K562 (cell line): Measurements from ENCODE around the gene FAM50A. TPM values are rescaled to one million over a fixed set of nuclear protein-coding genes. Genes with fewer than 3 reads are reported as not detected.
A peak's percentile ranks its signal among the peaks of the same experiment; 100 is the strongest.

Source experiments
- CREB3 ChIP-seq: fragments of 450-650 bp; conservative IDR thresholded peaks from 2 replicates; pipeline ENCODE4 v1.6.1; 2016; ENCODE audit warnings: missing genetic modification characterization, low read depth, mild to moderate bottlenecking, missing compliant biosample characterization, moderate library complexity
- CREB5 ChIP-seq: fragments of 250-450 bp; sonication (Bioruptor Pico); IDR thresholded peaks from 2 replicates; pipeline ENCODE4 v1.5.0; 2020; ENCODE audit warnings: mild to moderate bottlenecking
- CREM ChIP-seq: IDR thresholded peaks from 2 replicates; pipeline ENCODE4 v1.6.1; 2014; ENCODE audit warnings: antibody characterized with exemption, low read depth
- DLX4 ChIP-seq: fragments of 250-450 bp; sonication (Bioruptor Pico); IDR thresholded peaks from 2 replicates; pipeline ENCODE4 v1.6.1; 2021; ENCODE audit warnings: mild to moderate bottlenecking
- DNMT1 ChIP-seq: fragments of 450-650 bp; IDR thresholded peaks from 2 replicates; pipeline ENCODE4 v1.6.1; 2016; ENCODE audit warnings: antibody characterized with exemption, mild to moderate bottlenecking
- FOXJ3 ChIP-seq: sonication (generic); formaldehyde crosslinking; IDR thresholded peaks from 2 replicates; pipeline ENCODE4 v1.4.0; 2020; ENCODE audit warnings: mild to moderate bottlenecking, missing genetic modification reagents
- HMG20A ChIP-seq: fragments of 450-650 bp; formaldehyde crosslinking; conservative IDR thresholded peaks from 2 replicates; pipeline ENCODE4 v1.4.0; 2020; ENCODE audit warnings: mild to moderate bottlenecking, mixed read lengths
- HNRNPK ChIP-seq: fragments of 200-400 bp; formaldehyde crosslinking; IDR thresholded peaks from one replicate; pipeline ENCODE4 v1.6.1; 2018; ENCODE audit warnings: mild to moderate bottlenecking, low read depth, low read length; ENCODE audit not compliant: poor library complexity, severe bottlenecking
- HSF4 ChIP-seq: fragments of 250-450 bp; sonication (Bioruptor Pico); IDR thresholded peaks from 2 replicates; pipeline ENCODE4 v2.1.2; 2022; ENCODE audit warnings: mild to moderate bottlenecking, moderate library complexity, borderline replicate concordance
- MCM5 ChIP-seq: fragments of 450-650 bp; IDR thresholded peaks from 2 replicates; pipeline ENCODE4 v1.6.1; 2016; ENCODE audit warnings: low read depth
- NBN ChIP-seq: fragments of 450-650 bp; IDR thresholded peaks from 2 replicates; pipeline ENCODE4 v1.6.1; 2016; ENCODE audit warnings: low read depth, mild to moderate bottlenecking
- POLR3A ChIP-seq: IDR thresholded peaks from 2 replicates; pipeline ENCODE4 v1.6.1; 2011; ENCODE audit warnings: borderline replicate concordance, mild to moderate bottlenecking, moderate library complexity; ENCODE audit not compliant: insufficient read length, insufficient read depth; ENCODE audit errors: extremely low read depth
- RAD21 ChIP-seq, 2 experiments: fragments of 250-450 bp in 1 of 2; fragments of 450-650 bp in 1 of 2; sonication (Bioruptor Pico) in 1 of 2; formaldehyde crosslinking in 1 of 2; IDR thresholded peaks in 1 of 2; conservative IDR thresholded peaks in 1 of 2; 2 replicates each; pipeline versions ENCODE4 v1.4.0 to v1.8.0; 2020 to 2022; ENCODE audit warnings: mild to moderate bottlenecking in 2 of 2, moderate library complexity in 1 of 2
- SIRT6 ChIP-seq: IDR thresholded peaks from one replicate; pipeline ENCODE4 v1.6.1; 2012; ENCODE audit warnings: low read depth, mild to moderate bottlenecking, control low read depth, inconsistent platforms, low read length, moderate library complexity
- SREBF2 ChIP-seq: sonication (generic); formaldehyde crosslinking; IDR thresholded peaks from 2 replicates; pipeline ENCODE4 v1.4.0; 2020; ENCODE audit warnings: mild to moderate bottlenecking, missing genetic modification reagents
- ZBTB49 ChIP-seq: sonication (generic); formaldehyde crosslinking; IDR thresholded peaks from 2 replicates; pipeline ENCODE4 v1.8.0; 2022; ENCODE audit warnings: missing genetic modification reagents, mild to moderate bottlenecking, borderline replicate concordance
- ZMIZ1 ChIP-seq, 2 experiments: fragments of 150-350 bp in 1 of 2; IDR thresholded peaks; 2 replicates each; pipeline ENCODE4 v1.6.1; 2012 to 2016; ENCODE audit warnings: low read depth in 2 of 2, low read length in 2 of 2, mild to moderate bottlenecking in 1 of 2, moderate library complexity in 1 of 2
- polyA plus RNA-seq, 8 experiments: library from polyadenylated mRNA; depleted of rRNA in 4 of 8; stranded (reverse) in 5 of 8; unstranded in 3 of 8; fragments of >200 nt; fragmentation: Nextera tagmentation in 2 of 8; fragmentation: Illumina TruSeq in 1 of 8; extraction: Ambion mirVana in 2 of 8; extraction: Trizol in 1 of 8; gene quantifications; 2 replicates each; pipeline versions ENCODE4 v1.2.1 to v1.2.3, GENCODE V29; 2011 to 2014; ENCODE audit warnings: inconsistent platforms in 1 of 8, missing spikeins in 1 of 8
- total RNA-seq, 7 experiments: library from RNA; depleted of rRNA in 6 of 7; stranded (reverse); fragments of >200 nt in 6 of 7; fragmentation: Illumina TruSeq in 2 of 7; extraction: Trizol in 2 of 7; gene quantifications; 2 replicates each; pipeline versions ENCODE4 v1.2.1 to v1.2.3, GENCODE V29; 2011 to 2021; ENCODE audit warnings: low replicate concordance in 1 of 7

FAM50A gene
- total and polyA plus RNA-seq, 9 of the 15 experiments (the other 6 are each of a cell fraction or from before 2014, with no cell fraction given) = 4.4 to 114 (median 67.3) TPM

GRCh38 chrX:154397888-154398667 is 45.9 kb upstream of the FAM50A start, which contains the start of gene RPL10 (continued):
- TF ChIP-seq CREB3 (tag) (peak; percentile 70; the same call in 1 of the 2 replicates), HMG20A (no peak), DLX4 (CRISPR knock-in tag) (no peak), SIRT6 (peak; percentile 70), MCM5 (no peak), ZMIZ1 (IDR thresholded peaks at IDR 0.05; ENCODE audit: low read depth in 2 of 2, low read length in 2 of 2) (peak in 1 of 2 experiments; percentile 71; a peak in 1 of 4 replicates), HNRNPK (no peak), CREM (peak; percentile 97), RAD21 (CRISPR knock-in tag; conservative IDR thresholded peaks at IDR 0.05 in 1 of 2, IDR thresholded peaks at IDR 0.05 in 1 of 2) (no peak; a peak in 1 of 4 replicates), POLR3A (no peak), ZBTB49 (CRISPR knock-in tag) (peak; percentile 89), CREB5 (CRISPR knock-in tag) (no peak), HSF4 (CRISPR knock-in tag) (no peak), NBN (peak; percentile 59; the same call in 1 of the 2 replicates), FOXJ3 (CRISPR knock-in tag) (no peak), DNMT1 (no peak), SREBF2 (CRISPR knock-in tag) (no peak)
